GM18867 (cell line): ENCODE measurements around the gene PSMG3.
A peak's percentile ranks its signal among the peaks of the same experiment; 100 is the strongest.
"Not testable (repeated sequence)": the region's sequence is repeated elsewhere in the genome, so short reads cannot be mapped to it uniquely, and the experiment has no call there.

ENCODE experiments used
- ATAC-seq: cut with Tn5 transposase; IDR thresholded peaks from one replicate; pipeline ENCODE4 v1.9.1; 2021; ENCODE audit warnings: mild to moderate bottlenecking, moderate library complexity; ENCODE audit not compliant: unreplicated experiment

Gene PSMG3

GRCh38 chr7:1536455-1536742, 33.4 kb downstream of the PSMG3 start:
- ATAC-seq, result no peak

- no peak for ATAC-seq
These were observed 34.0 kb downstream of the PSMG3 start for GRCh38 chr7:1535701-1536454.

GRCh38 chr7:1535100-1535458, 34.8 kb downstream of the PSMG3 start:
- ATAC-seq, result no peak

- no peak for ATAC-seq
These were observed 35.3 kb downstream of the PSMG3 start for GRCh38 chr7:1534330-1535099.

- peak; percentile 30 for ATAC-seq
These were observed 36.1 kb downstream of the PSMG3 start for GRCh38 chr7:1533547-1534329.

GRCh38 chr7:1533255-1533546, 36.6 kb downstream of the PSMG3 start:
- ATAC-seq, result no peak

GRCh38 chr7:1532456-1533254, 37.2 kb downstream of the PSMG3 start:
- ATAC-seq, result no peak

- ATAC-seq, result no peak
These were observed 37.8 kb downstream of the PSMG3 start for GRCh38 chr7:1531979-1532455.

- peak; percentile 21 for ATAC-seq
These were observed 38.4 kb downstream of the PSMG3 start for GRCh38 chr7:1531263-1531978.

- ATAC-seq, result peak; percentile 25
These were observed 38.9 kb downstream of the PSMG3 start for GRCh38 chr7:1530946-1531262.

- no peak for ATAC-seq
These were observed 40.3 kb downstream of the PSMG3 start for GRCh38 chr7:1529383-1530116.

- ATAC-seq, result no peak
These were observed 43.5 kb downstream of the PSMG3 start for GRCh38 chr7:1526271-1526754.

- ATAC-seq, result no peak
These were observed 44.4 kb downstream of the PSMG3 start for GRCh38 chr7:1525409-1525808.

- no peak for ATAC-seq
These were observed 46.0 kb downstream of the PSMG3 start for GRCh38 chr7:1523844-1524243.

GRCh38 chr7:1523208-1523607, 46.6 kb downstream of the PSMG3 start:
- no peak for ATAC-seq

- no peak for ATAC-seq
These were observed 48.4 kb downstream of the PSMG3 start for GRCh38 chr7:1521456-1521855.

GRCh38 chr7:1520539-1521234, 49.1 kb downstream of the PSMG3 start:
- ATAC-seq, result no peak

- ATAC-seq, result not testable (repeated sequence)
These were observed 50.4 kb downstream of the PSMG3 start for GRCh38 chr7:1519322-1519922.
